HG03039 (cell line): Measurements from ENCODE around the gene PRKRIP1.
"Not testable (repeated sequence)": the region's sequence is repeated elsewhere in the genome, so short reads cannot be mapped to it uniquely, and the experiment has no call there.

ENCODE experiments used
- ATAC-seq: cut with Tn5 transposase; IDR thresholded peaks from one replicate; pipeline ENCODE4 v1.9.1; 2021; ENCODE audit warnings: mild to moderate bottlenecking, moderate library complexity; ENCODE audit not compliant: unreplicated experiment

Gene PRKRIP1

DNA sequence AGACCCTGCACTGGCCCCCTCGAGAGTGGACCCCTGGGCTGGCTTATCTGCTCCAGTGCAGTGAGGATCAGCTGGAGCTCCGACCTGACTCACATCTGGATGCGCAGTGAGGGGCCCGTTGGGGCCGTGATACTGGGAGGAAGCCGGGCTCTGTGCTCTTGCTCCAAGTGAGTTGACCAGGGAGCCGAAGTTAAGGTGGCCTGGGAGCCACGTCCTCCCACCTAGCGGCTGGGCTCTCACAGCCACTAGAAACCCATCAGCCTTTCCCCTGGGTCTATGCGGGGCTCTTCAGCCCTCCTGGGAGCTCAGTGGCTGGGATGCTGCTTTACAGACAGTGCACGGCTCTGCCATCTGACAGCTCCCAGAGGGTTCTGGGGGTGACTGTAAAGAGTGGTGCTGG lies 59.4 kb downstream of the PRKRIP1 start:
- no peak for ATAC-seq

DNA sequence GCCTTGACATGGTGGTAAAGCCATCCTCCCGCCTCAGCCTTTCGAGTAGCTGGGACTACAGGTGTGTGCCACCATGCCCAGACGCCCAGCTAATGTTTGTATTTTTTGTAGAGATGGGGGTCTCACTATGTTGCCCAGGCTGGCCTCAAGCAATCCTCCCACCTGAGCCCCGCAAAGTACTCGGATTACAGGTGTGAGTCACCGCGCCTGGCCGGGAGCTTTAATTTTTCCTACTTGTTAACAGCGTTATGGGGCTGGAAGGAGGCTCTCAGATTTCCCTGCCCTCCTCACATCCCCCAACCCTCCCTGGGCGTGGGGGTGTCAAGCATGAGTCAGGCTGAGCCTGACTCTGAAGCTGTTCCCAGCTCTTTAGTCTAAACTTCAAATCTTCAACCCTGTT lies 60.2 kb downstream of the PRKRIP1 start:
- ATAC-seq, result no peak

DNA sequence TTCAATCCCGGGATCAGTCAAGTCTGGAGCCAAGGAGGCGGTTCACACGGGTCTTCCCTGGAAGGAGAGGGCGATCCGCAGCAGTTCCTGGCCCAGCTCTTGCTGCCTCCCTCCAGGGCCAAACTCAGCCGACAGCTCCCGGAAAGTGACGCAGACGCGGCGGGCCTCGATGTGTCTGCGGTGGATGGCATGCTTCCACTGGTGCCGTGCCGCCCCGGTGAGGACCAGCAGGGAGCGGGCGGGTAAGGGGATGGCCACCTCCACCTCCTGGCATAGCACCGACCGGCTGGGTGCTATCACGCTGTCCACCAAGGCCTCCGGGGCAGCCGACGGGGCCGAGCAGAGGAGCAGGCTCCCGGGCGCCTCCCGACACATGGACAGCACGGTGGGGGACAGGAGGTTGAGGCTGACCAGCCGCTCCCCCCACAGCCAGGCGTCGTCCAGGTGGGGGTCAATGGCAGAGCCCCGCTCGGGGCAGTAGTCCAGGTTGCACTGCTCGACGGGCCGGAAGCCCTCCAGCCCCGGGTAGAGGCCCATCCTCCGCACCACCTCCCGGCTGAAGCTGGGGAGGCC lies 61.3 kb downstream of the PRKRIP1 start:
- ATAC-seq, result no peak

DNA sequence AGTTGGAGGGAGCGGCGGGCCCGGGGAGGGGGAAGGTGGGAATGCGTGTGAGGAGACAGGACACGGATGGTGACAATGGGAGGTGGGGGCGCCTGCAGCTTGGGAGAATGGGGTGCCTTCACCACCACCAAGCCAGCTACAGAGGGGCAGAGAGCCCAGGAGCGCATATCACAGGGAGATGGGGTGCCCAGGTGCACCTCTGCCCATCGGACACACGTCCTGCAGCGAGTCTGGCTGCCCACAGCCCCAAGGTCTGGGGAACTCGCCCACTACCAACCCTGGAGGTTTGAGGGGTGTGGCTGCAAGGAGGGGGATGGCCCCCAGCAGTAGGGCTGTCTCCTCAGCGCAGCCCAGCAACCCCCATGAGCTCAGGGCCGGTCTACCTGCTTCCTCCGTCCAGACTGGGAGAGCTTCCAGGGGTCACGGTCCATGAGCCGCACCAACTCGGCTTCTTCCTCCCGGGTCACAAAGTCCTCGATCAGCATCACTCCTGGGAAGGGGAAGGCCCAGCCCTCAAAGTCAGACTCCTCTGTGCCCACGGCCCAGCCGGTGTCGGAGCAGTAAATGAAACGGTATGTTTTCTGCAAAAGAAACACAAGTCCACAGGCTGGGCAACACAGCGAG lies 63.2 kb downstream of the PRKRIP1 start:
- ATAC-seq, result no peak

DNA sequence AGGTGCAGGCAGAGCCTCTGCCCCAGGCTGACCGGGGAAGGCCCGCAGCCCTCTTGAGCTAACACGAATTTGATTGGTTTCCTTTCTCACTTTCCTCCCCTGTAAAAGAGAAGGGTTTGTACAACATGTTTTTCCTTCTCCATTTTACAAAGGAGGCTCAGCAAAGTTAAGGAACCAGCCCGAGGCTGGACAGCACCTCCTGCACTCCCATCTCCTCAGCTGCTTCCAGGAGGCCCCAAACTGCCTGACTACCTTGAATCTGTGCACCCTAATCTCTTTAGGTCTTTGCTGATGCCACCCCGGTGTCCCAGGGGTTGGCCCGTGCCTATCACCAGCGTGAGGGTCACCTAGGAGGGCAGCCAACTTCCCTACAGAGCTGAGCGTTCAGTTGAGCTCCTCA lies 64.3 kb downstream of the PRKRIP1 start:
- no peak for ATAC-seq

DNA sequence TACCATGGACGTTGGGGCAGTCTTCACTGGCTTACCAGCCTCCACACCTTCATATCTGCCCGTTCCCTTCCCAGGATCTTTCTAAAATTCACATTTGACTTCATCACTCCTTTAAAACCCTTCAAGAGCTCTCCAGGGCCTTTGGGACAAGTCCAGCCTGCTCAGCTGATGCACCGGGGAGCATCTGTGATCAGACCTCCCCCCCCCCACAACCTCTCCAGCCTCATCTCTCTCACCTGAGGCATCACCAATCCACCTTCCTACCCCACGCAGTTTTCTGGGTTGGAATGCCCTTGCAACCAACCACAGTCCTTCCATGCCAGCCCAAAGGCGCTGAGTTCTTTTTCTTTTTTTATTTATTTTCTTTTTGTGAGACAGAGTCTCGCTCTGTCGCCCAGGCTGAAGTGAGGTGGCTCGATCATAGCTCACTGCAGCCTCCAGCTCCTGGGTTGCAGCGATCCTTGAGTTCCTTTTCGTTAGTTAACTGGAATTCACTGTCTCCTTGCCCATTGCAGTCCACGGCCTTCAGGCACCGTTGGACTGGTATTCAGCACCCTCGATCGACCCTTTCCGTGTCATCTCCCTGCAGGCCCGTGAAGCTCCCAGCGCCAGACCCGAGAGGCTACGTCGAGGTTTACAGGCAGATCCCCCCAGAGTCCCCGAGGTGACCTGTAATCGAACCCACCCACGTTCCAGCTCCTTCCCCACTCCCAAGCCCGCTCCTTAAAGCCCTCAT lies 67.8 kb downstream of the PRKRIP1 start:
- ATAC-seq, result no peak

DNA sequence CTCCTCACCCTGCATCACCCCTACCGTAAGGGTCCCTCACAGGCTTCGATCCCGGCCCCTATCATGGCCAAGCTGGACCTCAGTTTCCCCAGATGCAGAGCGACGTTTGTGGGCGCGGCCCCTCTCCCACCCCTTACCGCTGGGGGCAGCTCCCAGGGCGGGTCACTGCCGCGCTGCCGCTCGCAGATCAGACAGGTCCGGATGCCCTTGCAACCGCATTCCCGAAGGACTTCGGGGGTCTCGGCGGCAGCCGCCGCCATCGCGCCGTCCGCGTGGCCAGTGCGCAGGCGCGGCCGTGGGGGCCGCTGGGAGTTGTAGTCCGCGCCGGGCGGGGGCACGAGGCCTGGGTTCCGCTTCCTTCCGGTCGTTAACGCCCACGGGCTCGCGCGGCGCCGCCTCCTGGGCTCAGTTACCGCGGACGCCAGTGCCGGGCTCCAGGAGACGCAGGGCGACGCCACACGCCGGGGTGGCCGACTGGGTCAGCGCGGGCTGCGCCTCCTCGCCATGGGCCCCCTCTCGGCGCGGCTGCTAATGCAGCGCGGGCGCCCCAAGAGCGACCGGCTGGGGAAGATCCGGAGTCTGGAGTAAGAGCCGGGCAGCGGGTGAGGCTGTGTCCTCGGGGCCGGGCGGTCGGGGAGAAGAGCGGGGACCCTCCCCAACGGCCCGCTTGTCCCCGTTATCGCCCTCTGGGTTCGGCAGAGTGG lies 68.6 kb downstream of the PRKRIP1 start, which contains the start of the genes ALKBH4 and LRWD1:
Gene ALKBH4, minus strand, starts transcription at position 287 of the 704 bp plus-strand sequence. Its CDS starts 27 bp downstream, at position 260.
Gene LRWD1, plus strand, starts transcription at position 408 of the 704 bp plus-strand sequence. Its CDS starts 97 bp downstream, at position 505.
- peak; percentile 85 for ATAC-seq

DNA sequence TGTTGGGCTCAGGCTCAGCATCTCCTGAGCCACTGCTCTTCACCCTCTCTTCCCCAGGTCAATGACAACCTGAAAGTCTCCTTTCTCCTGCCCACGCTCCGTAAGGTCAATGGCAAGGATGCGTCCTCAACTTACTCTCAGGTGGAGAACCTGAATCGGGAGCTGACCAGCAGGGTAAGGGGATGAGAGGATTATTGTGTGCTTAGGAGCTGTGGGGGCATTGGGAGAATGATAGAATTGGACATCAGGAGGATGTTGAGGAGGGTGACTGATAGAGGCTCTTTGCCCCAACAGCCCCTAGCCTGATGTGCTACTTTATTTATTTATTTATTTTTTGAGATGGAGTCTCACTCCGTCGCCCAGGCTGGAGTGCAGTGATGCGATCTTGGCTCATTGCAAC lies 69.9 kb downstream of the PRKRIP1 start:
- no peak for ATAC-seq

DNA sequence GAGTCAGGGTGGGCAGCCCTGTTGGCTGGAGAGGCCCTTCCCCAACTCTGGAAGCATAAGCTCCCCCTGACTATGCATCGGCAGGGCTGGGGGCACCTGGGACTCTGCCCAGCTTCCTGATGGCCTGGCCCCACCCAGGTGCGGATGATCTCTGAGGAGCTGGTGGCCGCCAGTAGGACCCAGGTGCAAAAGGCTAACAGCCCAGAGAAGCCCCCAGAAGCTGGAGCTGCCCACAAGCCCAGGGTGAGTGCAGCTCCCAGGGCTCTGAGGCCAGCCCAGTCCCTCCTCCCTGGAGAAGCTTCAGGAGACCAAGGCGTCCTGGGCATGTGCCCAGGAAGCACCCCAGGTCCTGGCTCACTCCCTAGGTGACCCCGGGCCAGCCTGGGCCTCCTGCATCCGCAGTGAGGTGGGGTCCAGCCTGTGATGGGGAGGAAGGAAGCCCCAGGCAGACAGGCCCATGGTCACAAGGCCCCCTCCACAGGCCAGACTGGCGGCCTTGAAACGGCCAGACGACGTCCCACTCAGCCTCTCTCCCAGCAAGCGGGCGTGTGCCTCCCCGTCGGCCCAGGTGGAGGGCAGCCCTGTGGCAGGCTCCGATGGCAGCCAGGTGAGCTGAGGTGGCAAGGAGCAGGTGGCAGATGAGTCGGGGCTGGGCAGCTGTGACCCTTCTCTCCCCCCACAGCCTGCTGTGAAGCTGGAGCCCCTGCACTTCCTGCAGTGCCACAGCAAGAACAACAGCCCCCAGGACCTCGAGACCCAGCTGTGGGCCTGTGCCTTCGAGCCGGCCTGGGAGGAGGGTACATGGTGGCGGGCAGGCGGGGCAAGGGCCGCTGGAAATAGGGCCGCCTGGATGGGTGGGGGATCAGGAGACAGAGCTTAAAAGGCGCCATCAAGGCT lies 71.7 kb downstream of the PRKRIP1 start:
- ATAC-seq, result no peak

DNA sequence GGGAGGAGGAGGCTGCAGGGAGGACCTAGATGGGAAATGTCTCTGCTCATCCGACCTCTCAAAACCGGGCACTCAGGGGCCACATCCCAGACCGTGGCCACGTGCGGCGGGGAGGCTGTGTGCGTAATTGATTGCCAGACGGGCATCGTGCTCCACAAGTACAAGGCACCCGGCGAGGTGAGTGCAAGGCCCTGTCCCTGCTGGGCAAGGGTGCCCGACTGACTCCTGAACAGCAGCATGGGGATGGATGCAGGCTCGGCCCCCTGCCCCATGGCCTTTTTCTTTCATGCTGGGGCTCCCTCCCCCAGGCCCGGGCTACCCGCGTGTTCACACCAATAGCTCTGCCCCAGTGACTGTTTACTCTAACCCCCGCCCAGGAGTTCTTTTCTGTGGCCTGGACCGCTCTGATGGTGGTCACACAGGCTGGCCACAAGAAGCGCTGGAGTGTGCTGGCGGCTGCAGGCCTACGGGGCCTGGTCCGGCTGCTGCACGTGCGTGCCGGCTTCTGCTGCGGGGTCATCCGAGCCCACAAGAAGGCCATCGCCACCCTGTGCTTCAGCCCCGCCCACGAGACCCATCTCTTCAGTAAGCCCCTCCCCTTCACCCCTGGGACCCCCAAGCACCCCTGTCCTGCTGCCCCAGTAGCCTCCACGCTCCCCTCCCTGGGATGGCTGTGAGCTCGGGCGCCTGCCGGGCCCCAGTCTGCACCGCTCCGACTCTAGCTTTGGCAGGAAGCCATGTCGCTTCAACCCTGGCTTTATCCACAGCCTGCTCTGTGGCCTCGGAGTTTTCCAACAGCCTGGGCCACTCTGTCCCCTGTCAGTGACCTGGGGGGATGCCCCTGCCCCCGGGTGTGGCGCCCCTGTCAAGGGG lies 72.6 kb downstream of the PRKRIP1 start:
- no peak for ATAC-seq

DNA sequence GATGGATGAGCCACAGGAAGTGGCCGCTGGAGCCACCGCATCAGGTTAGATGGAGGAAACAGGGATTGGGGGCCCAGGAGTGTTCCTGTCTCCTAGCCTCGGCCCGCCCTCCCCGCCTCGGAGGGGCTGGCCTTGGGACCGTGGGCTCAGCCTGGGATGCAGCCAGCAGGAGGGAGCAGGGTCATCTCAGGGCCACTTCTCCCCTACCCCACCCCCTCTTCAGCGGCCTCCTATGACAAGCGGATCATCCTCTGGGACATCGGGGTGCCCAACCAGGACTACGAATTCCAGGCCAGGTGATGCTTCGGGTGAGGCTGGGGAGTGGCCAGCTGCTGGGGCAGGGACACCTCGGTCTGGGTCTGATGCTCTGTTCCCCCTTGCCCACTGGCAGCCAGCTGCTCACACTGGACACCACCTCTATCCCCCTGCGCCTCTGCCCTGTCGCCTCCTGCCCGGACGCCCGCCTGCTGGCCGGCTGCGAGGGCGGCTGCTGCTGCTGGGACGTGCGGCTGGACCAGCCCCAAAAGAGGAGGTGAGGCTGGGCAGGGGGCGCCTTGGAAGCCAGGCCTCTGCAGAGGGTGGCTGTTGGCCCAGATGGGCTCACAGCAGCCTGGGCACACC lies 73.3 kb downstream of the PRKRIP1 start:
- ATAC-seq, result no peak

DNA sequence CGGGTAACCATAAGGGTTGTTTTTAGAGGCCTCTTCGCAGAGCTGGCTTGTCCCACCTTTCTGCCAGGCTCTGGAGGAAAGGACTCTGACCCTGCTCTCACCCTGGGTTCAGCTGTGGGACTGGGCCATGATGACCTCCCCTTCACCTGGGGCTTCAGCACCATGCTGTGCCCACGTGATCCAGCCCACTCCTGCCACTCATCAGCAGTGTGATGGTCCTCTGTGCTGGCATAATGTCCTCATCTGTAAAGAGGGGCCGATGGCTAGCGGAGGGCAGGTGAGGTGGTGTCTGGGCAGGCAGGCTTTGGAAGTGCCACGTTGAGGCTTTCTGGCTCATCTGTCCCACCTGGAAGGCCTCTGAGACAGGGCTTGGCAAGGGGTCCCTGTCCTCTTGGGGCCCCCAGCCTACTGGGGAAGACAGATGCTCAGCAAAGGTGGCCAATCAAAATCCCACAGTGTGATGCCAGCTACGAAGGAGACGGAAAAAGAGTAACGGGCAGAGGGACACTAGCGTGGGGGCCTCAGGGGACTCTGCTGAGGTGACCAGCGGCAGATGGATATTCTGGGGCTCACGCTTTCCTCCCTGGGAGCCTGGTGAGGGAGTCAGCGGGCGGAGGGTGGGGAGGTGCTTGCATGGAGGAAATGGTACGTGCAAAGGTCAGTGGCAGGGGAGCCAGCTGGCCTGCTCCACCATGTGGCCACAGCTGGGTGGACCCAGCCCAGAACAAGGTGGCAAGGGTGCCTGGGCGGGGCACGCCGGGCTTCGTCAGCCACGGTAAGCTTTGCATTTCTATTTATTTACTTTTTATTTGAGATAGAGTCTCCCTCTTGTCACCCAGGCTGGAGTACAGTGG lies 74.0 kb downstream of the PRKRIP1 start:
- no peak for ATAC-seq

DNA sequence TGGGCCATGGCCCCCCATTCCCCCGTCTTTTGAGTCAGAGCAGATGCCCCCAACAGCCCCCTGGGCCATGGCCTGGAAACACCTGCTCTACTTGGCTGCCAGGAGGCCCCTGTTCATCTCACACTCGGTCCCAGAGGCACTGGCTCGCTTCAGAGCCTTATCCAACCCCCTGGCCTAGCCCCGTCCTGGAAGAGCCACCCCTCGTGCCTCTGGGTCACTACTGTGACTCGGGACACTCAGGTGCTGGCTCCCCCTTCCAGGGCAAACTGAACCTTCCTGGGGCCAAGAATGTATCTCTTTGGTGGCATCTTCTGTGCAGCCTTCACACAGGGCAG lies 75.6 kb downstream of the PRKRIP1 start:
- ATAC-seq, result no peak

DNA sequence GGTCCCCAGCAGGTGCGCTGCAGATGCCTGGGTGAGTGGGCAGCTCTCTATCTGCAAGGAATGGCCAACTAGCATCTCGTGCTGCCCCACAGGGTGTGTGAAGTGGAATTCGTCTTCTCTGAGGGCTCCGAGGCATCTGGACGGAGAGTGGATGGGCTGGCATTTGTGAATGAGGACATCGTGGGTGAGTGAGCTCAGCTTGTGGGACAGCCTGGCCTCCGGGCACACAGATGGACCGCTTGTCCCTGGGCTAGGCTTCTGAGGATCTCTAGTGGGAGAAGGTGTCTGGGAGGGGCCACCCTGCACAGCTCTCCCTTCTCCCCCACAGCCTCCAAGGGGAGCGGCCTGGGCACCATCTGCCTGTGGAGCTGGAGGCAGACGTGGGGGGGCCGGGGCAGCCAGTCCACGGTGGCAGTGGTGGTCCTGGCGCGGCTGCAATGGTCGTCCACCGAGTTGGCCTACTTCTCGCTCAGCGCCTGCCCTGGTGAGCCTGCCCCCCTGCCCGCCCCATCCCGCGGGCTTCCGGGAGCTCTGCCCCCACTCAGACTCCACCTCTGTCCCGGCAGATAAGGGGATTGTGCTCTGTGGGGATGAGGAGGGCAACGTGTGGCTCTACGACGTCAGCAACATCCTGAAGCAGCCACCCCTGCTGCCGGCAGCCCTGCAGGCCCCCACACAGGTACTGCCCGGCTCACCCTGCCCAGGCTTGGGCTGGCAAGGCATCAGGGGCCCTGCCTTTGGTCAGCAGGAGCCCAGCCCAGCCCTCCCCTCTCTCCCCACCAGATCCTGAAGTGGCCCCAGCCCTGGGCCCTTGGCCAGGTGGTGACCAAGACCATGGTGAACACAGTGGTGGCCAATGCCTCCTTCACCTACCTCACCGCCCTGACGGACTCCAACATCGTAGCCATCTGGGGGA lies 76.2 kb downstream of the PRKRIP1 start:
- no peak for ATAC-seq

DNA sequence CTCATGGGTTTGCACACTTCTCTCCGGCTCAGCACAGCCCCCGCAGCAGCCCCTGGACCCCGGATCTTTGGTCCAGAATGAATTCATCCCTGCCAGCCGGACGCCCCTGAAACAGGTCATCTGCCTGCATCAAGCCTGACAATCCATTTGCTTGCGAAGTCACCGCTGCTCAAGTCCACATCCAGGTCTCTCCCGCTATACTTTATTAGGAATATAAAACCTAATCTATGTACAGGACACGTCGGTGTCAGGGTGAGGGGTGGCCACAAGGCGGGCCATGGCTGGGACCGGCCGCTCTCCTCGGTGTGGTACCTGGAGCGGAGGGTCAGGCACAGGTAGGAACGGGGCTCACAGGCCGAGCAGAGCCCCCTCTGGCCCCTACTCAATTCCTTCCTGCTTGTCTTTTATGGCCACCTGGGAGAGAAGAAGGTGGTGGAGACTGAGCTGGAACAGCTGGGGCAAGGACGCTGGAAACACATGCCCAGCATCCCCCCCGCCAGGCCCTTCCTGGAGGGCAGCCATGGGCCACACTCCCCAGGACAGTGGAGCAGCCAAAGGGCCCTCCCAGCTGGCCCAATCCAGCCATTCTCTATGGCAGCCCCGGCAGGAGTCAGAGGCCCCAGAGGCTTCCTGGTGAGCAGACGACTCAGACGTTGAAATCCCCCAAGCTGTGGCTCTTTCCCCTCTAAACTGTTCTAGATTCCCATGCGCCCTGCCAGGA lies 77.3 kb downstream of the PRKRIP1 start:
- no peak for ATAC-seq

DNA sequence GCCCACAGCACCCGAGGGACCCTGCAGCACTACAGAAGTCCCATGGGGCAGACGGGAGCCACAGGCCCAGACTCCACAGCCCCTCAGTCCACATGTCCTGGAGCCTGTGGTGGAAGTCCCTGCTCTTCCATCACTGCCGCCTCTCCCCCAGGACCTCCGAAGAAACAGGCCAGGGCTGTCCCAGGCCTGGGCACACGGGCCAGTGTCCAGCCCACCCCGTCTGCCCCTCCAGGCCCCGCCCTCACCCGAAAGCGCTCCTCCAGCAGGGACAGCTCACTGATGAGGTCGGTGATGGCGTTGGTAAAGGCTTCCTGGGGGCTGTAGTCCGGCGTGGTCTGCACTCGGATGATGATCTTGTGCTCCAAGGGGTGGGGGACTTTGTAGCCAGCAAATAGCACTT lies 78.0 kb downstream of the PRKRIP1 start:
- not testable (repeated sequence) for ATAC-seq
